SW480 (cell line): ENCODE data around the gene IL25.
"Not testable (repeated sequence)": the region's sequence is repeated elsewhere in the genome, so short reads cannot be mapped to it uniquely, and the experiment has no call there.

Experiments used
- DNase-seq: peaks from one replicate; pipeline ENCODE4 v3.0.0-alpha.2; 2016; ENCODE audit warnings: low spot score

IL25 gene

GRCh38 chr14:23389396-23389795 is 16.8 kb downstream of the IL25 start:
- DNase-seq = no peak

- not testable (repeated sequence) for DNase-seq
Measured at GRCh38 chr14:23389871-23390270, 17.3 kb downstream of the IL25 start.

GRCh38 chr14:23392613-23393012 is 20.0 kb downstream of the IL25 start:
- no peak for DNase-seq

GRCh38 chr14:23396126-23396525 is 23.5 kb downstream of the IL25 start:
- no peak for DNase-seq

- no peak for DNase-seq
Measured at GRCh38 chr14:23396781-23397407, 24.3 kb downstream of the IL25 start.

- DNase-seq = no peak
Measured at GRCh38 chr14:23398348-23398747, 25.7 kb downstream of the IL25 start.

GRCh38 chr14:23399136-23399535 is 26.5 kb downstream of the IL25 start:
- no peak for DNase-seq

GRCh38 chr14:23399591-23399990 is 27.0 kb downstream of the IL25 start:
- no peak for DNase-seq

- DNase-seq = not testable (repeated sequence)
Measured at GRCh38 chr14:23400496-23401149, 28.0 kb downstream of the IL25 start.

GRCh38 chr14:23401291-23401690 is 28.7 kb downstream of the IL25 start:
- no peak for DNase-seq

- no peak for DNase-seq
Measured at GRCh38 chr14:23402296-23403138, 29.9 kb downstream of the IL25 start.

- no peak for DNase-seq
Measured at GRCh38 chr14:23403139-23403438, 30.5 kb downstream of the IL25 start.

- no peak for DNase-seq
Measured at GRCh38 chr14:23403908-23404307, 31.3 kb downstream of the IL25 start.

- DNase-seq = no peak
Measured at GRCh38 chr14:23404331-23404900, 31.8 kb downstream of the IL25 start.

- no peak for DNase-seq
Measured at GRCh38 chr14:23405096-23405495, 32.5 kb downstream of the IL25 start.

- no peak for DNase-seq
Measured at GRCh38 chr14:23405516-23406025, 33.0 kb downstream of the IL25 start.

- no peak for DNase-seq
Measured at GRCh38 chr14:23406244-23406643, 33.6 kb downstream of the IL25 start.

GRCh38 chr14:23406725-23407355 is 34.2 kb downstream of the IL25 start:
- DNase-seq = no peak

- DNase-seq = no peak
Measured at GRCh38 chr14:23407516-23408306, 35.1 kb downstream of the IL25 start, which contains the start of gene MYH6. Gene MYH6, minus strand, starts transcription at chr14:23408273. Its CDS starts 1,050 bp downstream, at chr14:23407223.

GRCh38 chr14:23408307-23408630 is 35.7 kb downstream of the IL25 start:
- DNase-seq = no peak

- no peak for DNase-seq
Measured at GRCh38 chr14:23409475-23409874, 36.9 kb downstream of the IL25 start.
